Head of caudate nucleus (tissue), 42 donors: ENCODE results near the gene NR3C1.

Source experiments
- DNase-seq, 42 donors: peaks; one replicate each; pipeline versions ENCODE4 v3.0.0 to v3.0.0-alpha.2; 2020 to 2021; ENCODE audit warnings: mixed read lengths in 7 of 42
- intact Hi-C: fragments of 100-400 bp; cut with DNase I; formaldehyde crosslinking; loops from one replicate; pipeline ENCODE4 v1.15.0; 2022

Gene NR3C1

DNA sequence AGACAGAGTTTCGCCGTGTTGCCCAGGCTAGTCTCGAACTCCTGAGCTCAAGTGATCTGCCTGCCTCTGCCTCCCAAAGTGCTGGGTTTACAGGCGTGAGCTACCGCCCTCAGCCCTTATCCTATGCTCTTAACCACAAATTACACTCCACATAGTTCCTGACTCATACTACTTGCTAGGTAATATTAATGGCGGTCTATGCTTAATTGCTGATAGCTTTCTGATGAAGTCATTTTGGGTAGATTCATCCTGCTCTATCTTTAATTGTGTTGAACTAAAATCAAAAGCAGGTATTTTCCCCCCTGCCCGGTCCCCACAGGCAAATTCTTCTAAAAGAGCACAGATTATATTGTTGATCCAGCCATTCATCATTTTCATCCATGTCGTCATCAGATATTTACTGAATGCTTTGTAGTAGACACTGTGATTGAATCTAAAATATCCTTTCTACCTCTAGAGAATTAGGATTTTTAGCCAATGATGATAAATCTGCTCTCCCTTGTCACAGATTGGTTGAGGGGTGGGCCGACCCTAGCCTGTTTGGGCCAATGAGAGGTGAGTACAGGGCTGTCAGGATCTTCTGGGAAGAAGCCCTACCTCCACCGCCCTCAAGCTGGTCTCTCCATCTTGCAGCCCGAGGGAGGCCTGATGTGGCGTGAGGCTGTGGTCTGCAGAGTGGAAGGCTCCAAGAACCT is 144.8 kb downstream of the NR3C1 start:
- no peak for DNase-seq
- intact Hi-C loops: no loop called here

DNA sequence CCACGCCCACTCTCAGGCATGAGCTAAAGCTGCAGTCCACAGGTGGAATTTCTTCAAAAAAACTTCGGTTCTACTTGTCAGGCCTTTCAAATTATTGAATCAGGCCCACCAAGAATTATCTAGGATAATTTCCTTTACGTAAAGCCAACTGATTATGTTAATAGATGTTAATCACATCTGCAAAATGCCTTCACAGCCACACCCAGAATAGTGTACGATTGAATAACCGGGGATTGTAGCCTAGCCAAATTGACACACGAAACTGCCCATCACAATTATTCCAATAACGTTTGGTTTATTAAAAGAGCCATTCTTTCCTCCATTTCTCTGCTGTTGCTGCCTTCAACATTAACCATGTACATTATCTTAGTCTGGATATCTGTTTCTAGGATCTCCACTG is 148.7 kb downstream of the NR3C1 start:
- no peak for DNase-seq
- intact Hi-C loops: no loop called here

DNA sequence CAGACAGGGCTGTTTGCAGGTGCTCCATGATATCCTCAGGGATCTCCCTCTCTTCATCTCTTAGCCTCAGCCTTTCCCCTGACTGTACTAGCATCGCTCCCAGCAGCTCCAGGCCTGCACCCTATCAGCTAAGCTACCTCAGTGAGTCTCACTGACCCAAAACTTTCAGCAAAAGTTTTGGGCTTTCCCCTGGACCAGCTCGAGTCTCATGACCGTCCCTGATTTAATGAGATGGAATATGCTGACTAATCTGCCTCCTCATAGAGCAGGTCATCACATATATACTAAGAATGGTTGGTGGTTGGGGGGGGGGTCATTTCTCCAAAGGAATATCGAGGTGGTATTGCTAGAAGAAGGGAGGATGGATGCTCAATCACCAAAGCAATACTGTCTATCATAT is 151.5 kb downstream of the NR3C1 start:
- DNase-seq: no peak
- intact Hi-C loops: no loop called here

DNA sequence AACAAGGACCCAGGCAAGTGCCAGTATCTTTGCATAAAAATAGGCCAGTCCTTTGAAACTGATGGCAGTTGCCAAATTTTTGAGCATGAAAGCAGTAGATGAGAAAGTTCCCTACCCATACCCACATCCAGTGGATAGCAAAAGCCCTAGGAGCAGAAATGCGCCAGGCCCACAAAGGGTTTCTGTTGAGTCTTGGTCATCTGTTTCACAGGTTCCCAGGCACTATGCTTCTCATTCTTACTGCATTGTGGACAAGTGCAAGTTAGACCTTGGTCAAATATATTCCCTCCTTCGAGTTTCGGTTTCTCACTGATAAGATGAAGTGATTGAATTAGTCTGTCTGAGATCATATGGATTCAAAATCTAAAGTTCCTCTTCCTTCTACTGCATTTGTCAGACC is 152.3 kb downstream of the NR3C1 start:
- intact Hi-C loops: no loop called here
- DNase-seq: no peak

DNA sequence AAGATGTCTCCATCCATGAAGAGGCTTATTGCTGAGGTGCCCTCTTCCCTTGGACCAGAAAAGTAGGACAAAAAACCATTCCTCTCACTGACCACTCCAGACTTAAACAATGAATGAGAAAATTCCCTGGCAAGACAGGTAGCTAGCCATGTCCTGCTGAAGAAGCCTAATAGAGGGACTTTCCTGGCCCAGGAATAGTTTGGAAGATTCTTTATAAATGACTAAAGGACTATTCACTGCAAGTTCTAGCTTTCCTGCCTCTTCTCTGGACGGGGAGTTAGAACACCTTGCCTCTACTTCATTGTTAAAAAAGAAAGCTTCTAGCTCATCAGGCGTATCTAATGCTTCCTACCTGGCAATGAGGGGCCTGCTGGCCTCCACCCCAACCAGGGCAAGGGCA is 153.6 kb downstream of the NR3C1 start:
- intact Hi-C loops: no loop called here
- DNase-seq: no peak

DNA sequence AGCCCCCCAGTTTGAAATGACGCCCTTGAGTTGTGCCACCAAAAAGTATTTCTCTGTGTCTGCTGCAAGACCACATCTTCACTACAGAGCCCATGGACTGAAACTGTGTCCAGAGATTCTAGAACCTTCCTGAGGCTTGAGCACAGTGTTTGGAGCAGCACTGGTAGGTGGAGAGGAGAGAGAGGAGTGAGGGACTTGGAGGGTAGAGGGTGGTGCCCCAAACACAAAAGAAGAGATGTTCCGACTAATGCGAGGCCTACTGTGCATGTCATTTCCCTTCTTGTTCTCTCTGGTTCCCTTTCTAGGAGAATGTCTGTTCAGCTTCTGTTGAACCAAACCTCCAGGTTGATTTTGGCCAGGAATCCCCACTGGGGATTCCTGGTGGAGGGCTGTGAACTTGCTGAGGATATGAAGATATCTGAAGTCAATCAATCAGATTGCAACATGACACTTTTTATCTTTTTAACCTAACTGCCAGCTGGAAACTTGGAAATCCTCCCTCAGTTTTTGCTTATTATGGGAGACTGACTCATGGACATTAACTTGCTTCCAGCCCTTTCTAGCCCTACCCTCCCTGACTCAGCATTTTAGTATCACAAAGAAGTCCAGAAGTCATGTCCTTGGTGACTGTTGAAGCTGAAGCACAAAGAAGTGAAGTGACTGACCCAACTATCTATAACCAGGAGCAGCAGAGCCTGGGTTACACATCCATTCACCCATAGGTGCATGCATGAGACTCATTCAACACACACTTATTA is 154.5 kb downstream of the NR3C1 start:
- intact Hi-C loops: no loop called here
- no peak for DNase-seq

DNA sequence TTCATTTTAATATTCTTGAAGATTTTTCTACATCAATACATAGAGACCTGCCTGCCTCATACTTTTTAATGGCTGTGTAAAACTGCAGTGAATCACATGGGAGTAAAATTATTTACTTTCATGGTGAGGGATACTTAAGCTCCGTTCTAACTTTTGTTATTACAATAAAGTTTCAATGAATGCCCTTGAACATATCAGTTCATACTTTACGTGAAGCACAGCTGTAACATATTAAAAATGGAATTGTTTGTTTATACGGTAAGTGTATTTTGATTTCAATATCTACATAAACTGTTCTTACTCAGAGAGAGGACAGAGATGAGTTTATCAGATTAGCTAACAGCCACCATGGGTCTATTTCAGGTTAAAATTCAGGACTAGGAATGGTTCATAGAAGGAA is 155.1 kb downstream of the NR3C1 start:
- DNase-seq: no peak
- intact Hi-C loops: no loop called here

DNA sequence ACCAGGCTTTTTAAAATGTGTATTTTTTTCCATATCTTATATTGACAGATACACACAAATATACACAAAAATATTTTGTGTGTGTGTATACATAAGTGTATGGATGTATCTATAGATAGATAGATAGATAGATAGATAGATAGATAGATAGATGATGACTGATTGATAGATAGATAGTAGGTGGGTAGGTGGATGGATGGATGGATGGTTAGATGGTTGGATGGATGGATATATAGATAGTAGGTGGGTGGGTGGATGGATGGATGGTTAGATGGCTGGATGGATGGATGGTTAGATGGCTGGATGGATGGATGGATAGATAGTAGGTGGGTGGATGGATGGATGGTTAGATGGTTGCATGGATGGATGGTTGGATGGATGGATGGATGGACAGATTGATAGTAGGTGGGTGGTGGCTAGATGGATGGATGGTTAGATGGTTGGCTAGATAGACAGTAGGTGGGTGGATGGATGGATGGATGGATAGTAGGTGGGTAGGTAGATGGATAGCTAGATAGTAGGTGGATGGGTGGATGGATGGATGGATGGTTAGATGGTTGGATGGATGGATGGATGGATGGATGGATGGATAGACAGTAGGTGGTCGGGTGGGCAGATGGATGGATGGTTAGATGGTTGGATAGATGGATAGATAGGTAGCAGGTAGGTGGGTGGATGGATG is 156.2 kb downstream of the NR3C1 start:
- DNase-seq: no peak
- intact Hi-C loops: no loop called here

DNA sequence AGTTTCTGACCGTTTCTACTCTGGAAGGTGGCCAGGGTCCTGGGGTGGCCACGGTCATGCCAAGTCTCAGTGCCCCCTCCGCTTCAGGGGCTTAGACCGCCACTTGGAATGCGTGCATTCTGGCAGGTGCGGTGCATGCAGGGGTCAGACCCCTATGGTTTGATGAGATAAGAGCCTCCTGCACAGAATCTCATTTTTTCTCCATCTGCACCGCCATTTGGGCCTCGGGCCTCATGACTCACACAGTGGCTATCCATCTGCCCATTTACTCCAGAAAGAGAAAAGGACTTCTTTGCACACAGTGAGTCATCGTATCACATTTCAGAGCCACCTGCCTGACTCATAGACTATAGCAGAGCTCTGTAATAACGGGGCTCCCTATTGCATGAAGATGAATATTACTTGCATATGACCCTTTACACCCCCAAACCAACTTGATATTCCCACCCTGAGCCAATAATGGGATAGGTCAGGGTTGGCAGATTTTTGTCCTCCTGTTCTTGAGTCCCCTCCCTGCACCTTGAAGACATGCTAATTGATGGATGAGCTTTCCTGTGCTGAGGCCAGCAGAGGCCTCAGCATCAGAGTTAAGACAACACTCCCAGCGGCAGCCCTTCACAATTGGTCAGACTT is 157.4 kb downstream of the NR3C1 start:
- DNase-seq: no peak
- intact Hi-C loops: no loop called here

DNA sequence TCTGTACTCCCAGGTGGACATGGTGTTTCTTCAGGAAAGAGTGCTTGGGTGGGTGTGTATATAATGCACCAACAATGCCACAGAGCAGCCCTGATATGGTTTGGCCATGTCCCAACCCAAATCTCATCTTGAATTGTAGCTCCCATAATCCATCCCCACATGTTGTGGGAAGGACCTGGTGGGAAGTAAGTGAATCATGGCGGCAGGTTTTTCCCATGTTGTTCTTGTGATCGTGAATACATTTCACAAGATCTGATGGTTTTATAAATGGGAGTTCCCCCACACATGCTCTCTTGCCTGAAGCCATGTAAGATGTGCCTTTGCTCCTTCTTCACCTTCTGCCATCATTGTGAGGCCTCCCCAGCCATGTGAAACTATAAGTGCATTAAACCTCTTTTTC is 158.5 kb downstream of the NR3C1 start:
- intact Hi-C loops: no loop called here

DNA sequence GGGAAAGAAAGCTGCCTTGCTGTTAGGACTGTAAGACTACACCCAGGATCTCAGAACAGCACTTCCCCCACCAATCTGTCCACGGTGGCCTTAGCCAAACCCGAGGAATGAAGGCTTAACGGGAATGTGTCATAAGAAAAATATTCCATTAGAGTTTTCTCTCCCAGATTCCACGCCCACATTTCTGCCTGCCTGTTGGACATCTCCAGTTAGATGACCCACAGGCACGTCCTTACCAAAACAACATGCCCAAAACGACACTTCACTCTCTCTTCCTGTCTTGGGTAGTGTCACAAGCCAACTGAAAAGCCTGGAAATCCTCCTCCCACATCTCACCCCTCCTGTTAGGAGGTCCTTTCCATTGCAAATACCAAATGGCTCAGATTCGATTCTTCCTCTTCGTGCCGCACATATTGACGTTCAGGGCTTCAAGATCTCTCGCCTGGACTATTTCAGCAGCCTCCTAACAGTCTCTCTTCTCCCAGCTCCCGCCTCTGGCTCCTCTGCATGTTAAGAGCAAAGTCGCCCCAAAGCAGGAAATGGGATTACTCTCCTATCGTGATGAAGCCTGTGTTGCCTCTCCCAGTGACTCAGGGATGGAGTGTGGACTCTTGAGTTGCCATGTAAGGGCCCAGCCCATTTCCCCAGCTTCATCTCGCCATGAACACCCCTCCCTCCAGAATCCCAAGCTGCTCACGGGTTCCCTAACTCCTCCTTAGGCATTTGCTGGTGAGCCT is 159.3 kb downstream of the NR3C1 start:
- DNase-seq: no peak
- intact Hi-C loops: no loop called here

More for the DNA sequence above, 158.5 kb downstream of the NR3C1 start:
- DNase-seq: no peak

DNA sequence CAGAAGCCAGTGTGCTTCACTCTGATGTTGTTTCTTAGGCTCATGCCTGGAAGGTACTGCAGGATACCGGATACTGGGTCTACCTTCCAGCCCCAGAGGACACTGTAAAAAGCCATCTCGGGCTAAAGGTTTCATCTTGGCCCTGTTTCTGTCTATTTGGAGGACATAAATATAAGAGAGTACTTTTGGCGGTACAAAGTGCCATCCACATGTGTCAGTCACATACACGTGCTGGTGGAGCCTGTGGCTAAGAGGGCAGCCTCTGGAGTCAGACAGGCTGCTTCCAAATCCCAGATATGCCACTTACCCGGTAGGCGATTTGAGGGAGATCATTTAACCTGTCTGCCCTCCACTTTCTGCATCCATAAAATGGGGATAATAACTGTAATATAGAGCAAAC is 160.4 kb downstream of the NR3C1 start:
- no peak for DNase-seq
- intact Hi-C loops: no loop called here

DNA sequence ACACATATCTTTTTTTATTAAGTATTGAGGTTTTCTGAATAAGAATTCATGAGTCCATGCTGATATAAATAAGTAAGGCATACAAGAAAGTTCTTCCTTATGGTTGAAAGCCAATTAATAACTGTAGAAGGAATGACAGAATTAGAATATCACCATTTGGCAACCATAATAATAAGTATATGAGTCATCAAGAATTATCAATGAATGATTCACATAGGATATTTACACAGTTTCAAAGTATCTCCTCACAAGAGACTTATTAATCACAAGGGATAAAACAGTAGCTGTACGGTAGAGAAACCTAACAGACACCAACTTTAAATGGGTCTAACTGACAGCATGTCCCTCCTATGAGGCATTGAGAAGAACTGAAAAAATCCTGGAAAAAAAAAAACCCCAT is 161.6 kb downstream of the NR3C1 start:
- intact Hi-C loops: no loop called here
- DNase-seq: no peak

DNA sequence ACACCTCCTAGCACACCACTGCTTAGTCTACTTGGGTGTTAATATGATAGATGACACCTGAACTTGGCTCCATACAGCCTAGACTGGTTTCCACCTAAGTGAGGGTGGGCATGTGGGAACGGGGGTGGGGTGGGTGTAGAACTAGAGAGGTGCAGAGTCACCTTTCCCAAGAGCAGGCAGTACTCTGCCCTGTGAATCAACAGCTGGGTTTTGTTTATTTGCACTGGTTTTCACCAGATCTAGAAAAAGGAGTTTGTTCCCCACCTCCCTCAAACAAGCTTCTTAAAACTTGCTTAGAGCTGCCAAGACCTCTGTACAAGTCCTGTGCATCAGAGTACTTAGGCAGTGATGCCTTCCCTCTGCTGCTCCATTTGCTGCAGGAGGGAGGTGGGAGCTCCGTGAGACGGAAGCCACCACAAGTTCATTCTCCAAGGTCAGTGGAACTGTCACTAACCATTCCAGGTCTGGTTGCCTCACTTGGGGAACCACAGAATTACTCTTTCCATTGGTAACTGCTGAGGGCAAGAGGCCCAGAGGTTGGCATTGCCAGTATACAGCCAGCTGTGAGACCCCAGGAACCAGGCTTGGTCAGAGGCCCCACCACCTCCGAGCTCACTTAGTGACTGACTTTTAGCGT is 163.5 kb downstream of the NR3C1 start:
- intact Hi-C loops: no loop called here
- DNase-seq: no peak

DNA sequence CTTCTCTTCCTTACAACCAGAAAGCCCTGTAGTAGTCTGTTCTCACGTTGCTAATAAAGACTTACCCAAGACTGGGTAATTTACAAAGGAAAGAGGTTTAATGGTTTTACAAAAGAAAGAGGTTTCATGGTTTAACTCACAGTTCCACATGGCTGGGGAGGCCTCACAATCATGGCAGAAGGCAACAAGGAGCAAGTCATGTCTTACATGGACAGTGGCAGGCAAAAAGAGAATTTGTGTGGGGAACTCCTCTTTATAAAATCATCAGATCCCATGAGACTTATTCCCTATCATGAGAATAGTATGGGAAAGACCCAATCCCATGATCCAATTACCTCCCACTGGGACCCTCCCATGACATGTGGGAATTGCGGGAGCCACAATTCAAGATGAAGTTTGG is 164.9 kb downstream of the NR3C1 start:
- intact Hi-C loops: no loop called here
- no peak for DNase-seq

DNA sequence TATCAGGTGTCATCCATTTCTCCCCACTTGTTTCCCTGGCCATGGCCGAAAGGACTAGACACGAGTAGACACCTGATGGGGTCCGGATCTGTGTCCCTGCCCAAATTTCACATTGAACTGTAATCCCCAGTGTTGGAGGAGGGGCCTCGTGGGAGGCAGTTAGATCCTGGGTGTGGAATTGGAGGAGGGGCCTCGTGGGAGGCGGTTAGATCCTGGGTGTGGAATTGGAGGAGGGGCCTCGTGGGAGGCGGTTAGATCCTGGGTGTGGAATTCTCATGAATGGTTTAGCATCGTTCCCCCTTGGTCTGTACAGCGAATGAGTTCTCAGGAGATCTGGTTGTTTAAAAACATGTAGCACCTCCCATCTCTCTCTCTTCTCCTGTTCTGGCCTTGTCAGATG is 165.8 kb downstream of the NR3C1 start:
- intact Hi-C loops: no loop called here
- no peak for DNase-seq

DNA sequence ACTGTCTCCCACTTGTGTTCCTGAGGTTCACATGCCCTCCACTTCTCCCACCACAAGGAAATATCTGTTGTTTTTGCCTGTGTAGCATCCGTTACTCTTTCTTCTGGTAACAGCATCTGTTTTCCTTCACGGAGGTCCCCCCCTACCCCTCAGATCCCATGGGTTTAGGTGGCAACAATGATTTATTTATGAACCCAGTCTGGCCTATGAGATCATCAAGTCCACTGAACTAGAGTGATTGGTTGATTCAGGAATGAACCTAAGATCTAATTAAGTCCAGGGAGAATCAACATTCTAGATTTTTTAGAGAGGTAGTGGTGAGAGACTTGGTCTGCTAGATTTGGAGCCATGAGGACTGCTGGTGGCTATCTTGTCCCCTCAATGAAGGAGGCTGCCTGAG is 166.8 kb downstream of the NR3C1 start:
- no peak for DNase-seq
- intact Hi-C loops: no loop called here

DNA sequence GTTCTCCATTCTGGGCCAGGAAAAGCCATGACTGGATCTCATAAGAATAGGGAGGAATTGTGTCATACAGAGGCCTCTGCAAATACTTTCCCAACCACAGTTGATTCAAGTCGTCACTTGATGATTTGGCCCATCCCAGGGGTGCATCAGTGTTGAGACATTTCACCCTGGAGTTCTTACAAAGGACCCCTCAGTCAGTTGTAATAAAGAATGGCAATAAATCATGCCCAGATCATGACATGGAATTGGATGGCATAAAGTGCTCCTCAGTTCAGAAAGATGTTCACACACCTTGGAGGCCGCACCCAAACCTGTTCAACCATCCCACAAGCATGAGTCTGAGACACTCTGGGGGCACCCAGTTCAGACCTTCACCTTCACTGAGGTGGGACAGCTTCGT is 168.1 kb downstream of the NR3C1 start:
- DNase-seq: no peak
- intact Hi-C loops: no loop called here
